Fibroblast of peridontal ligament (primary cell): ENCODE results near the gene PDIK1L.

Experiments
- DNase-seq: peaks from one replicate; pipeline ENCODE4 v3.0.0-alpha.2; 2010; ENCODE audit errors: extremely low read depth

Gene PDIK1L

GRCh38 chr1:26170472-26170821 is 58.8 kb downstream of the PDIK1L start:
- no peak for DNase-seq

- DNase-seq, result no peak
Measured at GRCh38 chr1:26171084-26172072, 59.8 kb downstream of the PDIK1L start, which contains the start of gene ZNF593OS. TSS of gene ZNF593OS (minus strand) at chr1:26171832. CDS start at chr1:26171661, 171 bp downstream.
